IMR-90 (cell line): ENCODE results near the gene ZNF644. TPM values are rescaled to one million over a fixed set of nuclear protein-coding genes. Genes with fewer than 3 reads are reported as not detected.

Source experiments
- ATAC-seq: fragments of 200-7000 bp; cut with Tn5 transposase; 2 replicates; pipeline ENCODE4 v1.9.1; 2020; ENCODE audit warnings: low read depth, mild to moderate bottlenecking, moderate library complexity
- BruUV-seq: library from RNA; stranded (reverse); fragments of 400-500 nt; replicated peaks from 2 replicates; lab custom pipeline; 2021; lab: Mats Ljungman, UMichigan
- CTCF ChIA-PET: fragments of 300-600 bp; formaldehyde crosslinking; extraction: SDS; loops from one replicate; lab custom pipeline; 2021; ENCODE audit warnings: antibody characterized with exemption; lab: Yijun Ruan, JAX
- POLR2A ChIA-PET: fragments of 300-600 bp; sonication (Branson Sonifier 250); formaldehyde crosslinking; loops from one replicate; lab custom pipeline; 2022; ENCODE audit warnings: antibody characterized with exemption; ENCODE audit not compliant: unreplicated experiment; lab: Charles Lee
- DNase-seq: peaks from one replicate; pipeline ENCODE4 v3.0.0; 2013
- H2AFZ ChIP-seq: replicated peaks from 2 replicates; pipeline ENCODE3; 2013; ENCODE audit warnings: low read length, mild to moderate bottlenecking; ENCODE audit not compliant: poor library complexity
- H2AK5ac ChIP-seq: 2 replicates; pipeline ENCODE4 v1.6.1; 2013; ENCODE audit warnings: low read depth, low read length, inconsistent platforms
- H2AK9ac ChIP-seq: replicated peaks from 2 replicates; pipeline ENCODE3; 2013; ENCODE audit warnings: mild to moderate bottlenecking, low read depth, low read length, moderate library complexity; ENCODE audit not compliant: poor library complexity
- H2BK120ac ChIP-seq: 2 replicates; pipeline ENCODE4 v1.6.1; 2013; ENCODE audit warnings: low read depth, low read length, inconsistent platforms
- H2BK15ac ChIP-seq: 3 replicates; pipeline ENCODE4 v1.6.1; 2013; ENCODE audit warnings: low read depth, low read length, inconsistent platforms
- H2BK20ac ChIP-seq: 2 replicates; pipeline ENCODE4 v1.6.1; 2013; ENCODE audit warnings: low read depth, mild to moderate bottlenecking, inconsistent platforms, low read length, moderate library complexity
- H2BK5ac ChIP-seq: 2 replicates; pipeline ENCODE4 v1.6.1; 2013; ENCODE audit warnings: mild to moderate bottlenecking, low read depth, low read length, inconsistent platforms; ENCODE audit not compliant: poor library complexity, severe bottlenecking
- H3K14ac ChIP-seq: replicated peaks from 2 replicates; pipeline ENCODE4 v1.6.1; 2013; ENCODE audit warnings: low read depth, low read length, inconsistent platforms
- H3K18ac ChIP-seq: 2 replicates; pipeline ENCODE4 v1.6.1; 2013; ENCODE audit warnings: low read depth, low read length, control low read depth
- H3K23ac ChIP-seq: 2 replicates; pipeline ENCODE4 v1.6.1; 2013; ENCODE audit warnings: low read depth, low read length, inconsistent platforms
- H3K27ac ChIP-seq: 2 replicates; pipeline ENCODE4 v1.5.1; 2013; ENCODE audit warnings: mild to moderate bottlenecking, control low read depth, low read length; ENCODE audit not compliant: insufficient read depth
- H3K27me3 ChIP-seq: 2 replicates; pipeline ENCODE4 v1.6.1; 2013; ENCODE audit warnings: low read length; ENCODE audit not compliant: control insufficient read depth, insufficient read depth
- H3K36me3 ChIP-seq: 2 replicates; pipeline ENCODE4 v1.6.1; 2013; ENCODE audit warnings: low read length, mixed read lengths; ENCODE audit not compliant: control insufficient read depth, insufficient read depth
- H3K4ac ChIP-seq: 2 replicates; pipeline ENCODE4 v1.6.1; 2013; ENCODE audit warnings: low read depth, low read length, inconsistent platforms
- H3K4me1 ChIP-seq: 2 replicates; pipeline ENCODE4 v1.6.1; 2013; ENCODE audit warnings: low read length, mixed read lengths; ENCODE audit not compliant: control insufficient read depth, insufficient read depth
- H3K4me2 ChIP-seq: 2 replicates; pipeline ENCODE4 v1.6.1; 2013; ENCODE audit warnings: low read depth, mild to moderate bottlenecking, control low read depth, low read length, moderate library complexity
- H3K4me3 ChIP-seq: 2 replicates; pipeline ENCODE4 v1.5.1; 2013; ENCODE audit warnings: low read depth, mild to moderate bottlenecking, control low read depth, low read length, moderate library complexity; ENCODE audit not compliant: insufficient read depth
- H3K56ac ChIP-seq: 2 replicates; pipeline ENCODE4 v1.6.1; 2013; ENCODE audit warnings: low read length, inconsistent platforms; ENCODE audit not compliant: insufficient read depth; ENCODE audit errors: extremely low read depth
- H3K79me1 ChIP-seq, 2 experiments: 2 replicates each; pipeline ENCODE4 v1.6.1; 2013; ENCODE audit warnings: low read length in 2 of 2, inconsistent platforms in 1 of 2, low read depth in 1 of 2
- H3K9ac ChIP-seq: 2 replicates; pipeline ENCODE4 v1.6.1; 2013; ENCODE audit warnings: low read depth, low read length, control low read depth
- H3K9me1 ChIP-seq: 2 replicates; pipeline ENCODE4 v1.6.1; 2013; ENCODE audit warnings: low read length, inconsistent platforms; ENCODE audit not compliant: insufficient read depth
- H3K9me3 ChIP-seq: 2 replicates; pipeline ENCODE4 v1.6.1; 2013; ENCODE audit warnings: low read length; ENCODE audit not compliant: control insufficient read depth, insufficient read depth
- H4K20me1 ChIP-seq: 2 replicates; pipeline ENCODE4 v1.6.1; 2013; ENCODE audit warnings: low read length, inconsistent platforms; ENCODE audit not compliant: insufficient read depth
- H4K5ac ChIP-seq: 2 replicates; pipeline ENCODE4 v1.6.1; 2013; ENCODE audit warnings: mild to moderate bottlenecking, low read depth, low read length, control low read depth
- H4K8ac ChIP-seq, 2 experiments: 2 replicates each; pipeline ENCODE4 v1.6.1; 2013; ENCODE audit warnings: low read depth in 2 of 2, low read length in 2 of 2, control low read depth in 1 of 2, inconsistent platforms in 1 of 2
- H4K91ac ChIP-seq: 2 replicates; pipeline ENCODE4 v1.6.1; 2013; ENCODE audit warnings: low read depth, low read length, inconsistent platforms; ENCODE audit not compliant: insufficient read depth
- BHLHE40 ChIP-seq: fragments of 150-350 bp; IDR thresholded peaks from 2 replicates; pipeline ENCODE4 v1.6.1; 2016; ENCODE audit warnings: mild to moderate bottlenecking, low read depth, low read length
- CEBPB ChIP-seq: IDR thresholded peaks from 2 replicates; pipeline ENCODE4 v1.6.1; 2012; ENCODE audit warnings: low read depth, low read length, improper control_type of control experiment
- CHD1 ChIP-seq: IDR thresholded peaks from 2 replicates; pipeline ENCODE4 v1.6.1; 2012; ENCODE audit warnings: low read depth, low read length, improper control_type of control experiment
- CTCF ChIP-seq: conservative IDR thresholded peaks from 2 replicates; pipeline ENCODE4 v1.5.1; 2012; ENCODE audit warnings: mild to moderate bottlenecking, low read depth, low read length, improper control_type of control experiment
- FOS ChIP-seq: fragments of 150-350 bp; IDR thresholded peaks from 2 replicates; pipeline ENCODE4 v1.6.1; 2016; ENCODE audit warnings: low read depth, low read length
- MAFK ChIP-seq: IDR thresholded peaks from 2 replicates; pipeline ENCODE4 v1.6.1; 2012; ENCODE audit warnings: low read depth, low read length, improper control_type of control experiment
- MAZ ChIP-seq: IDR thresholded peaks from 2 replicates; pipeline ENCODE4 v1.6.1; 2012; ENCODE audit warnings: low read depth, mild to moderate bottlenecking, low read length, improper control_type of control experiment, moderate library complexity, borderline replicate concordance
- MXI1 ChIP-seq: IDR thresholded peaks from 2 replicates; pipeline ENCODE4 v1.6.1; 2012; ENCODE audit warnings: low read depth, mild to moderate bottlenecking, low read length, moderate library complexity, borderline replicate concordance
- POLR2A ChIP-seq: IDR thresholded peaks from 2 replicates; pipeline ENCODE4 v1.6.1; 2012; ENCODE audit warnings: mild to moderate bottlenecking, low read depth, low read length
- RAD21 ChIP-seq: IDR thresholded peaks from 2 replicates; pipeline ENCODE4 v1.6.1; 2012; ENCODE audit warnings: low read length, improper control_type of control experiment
- RCOR1 ChIP-seq: IDR thresholded peaks from 2 replicates; pipeline ENCODE4 v1.6.1; 2012; ENCODE audit warnings: mild to moderate bottlenecking, low read length, improper control_type of control experiment; ENCODE audit not compliant: insufficient replicate concordance
- SMC3 ChIP-seq: fragments of 150-350 bp; IDR thresholded peaks from 2 replicates; pipeline ENCODE4 v1.6.1; 2016; ENCODE audit warnings: low read depth, mild to moderate bottlenecking, antibody characterized with exemption, low read length, moderate library complexity
- WGBS, 2 experiments: methylation state at CpG; one replicate each; pipeline versions ENCODE4 v1.1.5 to v1.1.7; 2013; ENCODE audit warnings: missing lambda C conversion rate in 2 of 2; ENCODE audit not compliant: insufficient read length in 1 of 2; ENCODE audit errors: extremely low coverage in 2 of 2; 5-methylcytosine and 5-hydroxymethylcytosine counted together
- dilution Hi-C: fragments of 300-500 bp; cut with HindIII; formaldehyde crosslinking; loops from one replicate; pipeline ENCODE4 v1.14.3; 2018; ENCODE audit warnings: low sequenced_read_pairs; ENCODE audit not compliant: unreplicated experiment
- in situ Hi-C: fragments of 300-500 bp; cut with MboI; formaldehyde crosslinking; loops from 3 replicates; pipeline ENCODE4 v1.14.3; 2019; ENCODE audit warnings: low sequenced_read_pairs, inconsistent platforms, mixed read lengths
- intact Hi-C: fragments of 100-400 bp; cut with micrococcal nuclease; formaldehyde crosslinking; loops from 2 replicates; pipeline ENCODE4 v1.10.0; 2022
- polyA plus RNA-seq, 3 experiments: library from polyadenylated mRNA; depleted of rRNA; stranded (reverse); fragments of >200 nt; gene quantifications; 2 replicates each; pipeline ENCODE4 v1.2.3, GENCODE V29; 2012; ENCODE audit warnings: low replicate concordance in 1 of 3
- total RNA-seq: library from RNA; depleted of rRNA; stranded (reverse); fragments of >200 nt; gene quantifications from 2 replicates; pipeline ENCODE4 v1.2.3, GENCODE V29; 2012
- TF ChIP-seq, protein P1 (sequence below): fragments of 150-350 bp; IDR thresholded peaks from 2 replicates; pipeline ENCODE4 v1.6.1; 2016; ENCODE audit warnings: low read depth, mild to moderate bottlenecking, low read length, moderate library complexity, borderline replicate concordance

The ZNF644 gene
- total and polyA plus RNA-seq, 2 of the 4 experiments (the other 2 are of a cell fraction) = 9.0 to 45.3 TPM

DNA sequence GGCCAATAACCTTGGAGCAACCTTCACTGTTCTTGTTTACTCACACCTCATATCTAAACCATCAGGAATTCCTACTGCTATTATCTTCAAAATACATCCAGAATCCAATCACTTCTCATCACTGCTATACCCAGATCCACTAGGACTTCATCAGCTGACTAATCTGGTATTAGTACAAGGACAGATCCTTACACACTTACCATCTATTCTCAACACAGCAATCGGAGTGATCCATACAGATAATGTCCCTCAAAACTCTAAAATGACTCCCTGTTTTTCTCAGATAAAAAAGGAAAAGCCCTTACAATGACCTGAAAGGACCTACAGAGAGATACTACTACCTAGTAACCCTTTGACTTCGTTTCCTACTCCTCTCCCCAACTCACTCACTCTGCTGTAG lies 70.8 kb downstream of the ZNF644 start:
- Histone ChIP-seq H2BK120ac (no peak overlapping the region), H3K18ac (no peak overlapping the region), H3K4me2 (no peak overlapping the region), H3K4ac (no peak overlapping the region), H3K36me3 (no peaks in the 10 kb centered on the region; the same call in 1 of the 2 replicates), H4K5ac (no peak overlapping the region), H3K4me3 (no peak overlapping the region), H3K79me1 (peaks cover 28 to 56% of the 10 kb centered on the region in 2 experiments), H2BK20ac (no peak overlapping the region), H3K9me1 (no peaks in the 10 kb centered on the region), H4K91ac (no peak overlapping the region), H3K14ac (no peak overlapping the region), H3K27ac (no peak overlapping the region), H2AFZ (no peak overlapping the region), H3K9me3 (no peaks in the 10 kb centered on the region), H2BK15ac (no peak overlapping the region), H3K4me1 (peaks cover 2% of the 10 kb centered on the region; the same call in 1 of the 2 replicates), H2AK9ac (no peak overlapping the region), H4K20me1 (peaks cover 33% of the 10 kb centered on the region; the same call in 1 of the 2 replicates), H4K8ac (no peak overlapping the region), H3K23ac (no peak overlapping the region), H3K27me3 (no peaks in the 10 kb centered on the region), H2BK5ac (no peak overlapping the region), H3K9ac (no peak overlapping the region), H2AK5ac (no peak overlapping the region), H3K56ac (no peak overlapping the region)
- no TSS peak for BruUV-seq
- 20% methylated on average over 1 of the region's 2 CpGs; no CpG with 5 or more reads in 1 of the 2 experiments for WGBS, 2 experiments
- ATAC-seq (no peak), DNase-seq (no peak)
- dilution Hi-C loops (no loop called here), intact Hi-C loops (no loop called here), in situ Hi-C loops (loop anchor here (25.0 kb wide), 1 partner anchor 364 kb away; no protein-coding TSS in a partner anchor)
- ChIA-PET POLR2A (no interaction called here), CTCF (no interaction called here)
- no peak for TF ChIP-seq MXI1
- no peak for TF ChIP-seq CHD1
- TF ChIP-seq POLR2A = no peak
- TF ChIP-seq SMC3 = no peak
- TF ChIP-seq CTCF = no peak
- TF ChIP-seq MAZ = no peak
- TF ChIP-seq MAFK = no peak
- TF ChIP-seq RAD21 = no peak
- no peak for TF ChIP-seq FOS
- no peak for TF ChIP-seq RCOR1
- no peak for TF ChIP-seq CEBPB
- no peak for TF ChIP-seq BHLHE40
- TF ChIP-seq, protein P1, sequence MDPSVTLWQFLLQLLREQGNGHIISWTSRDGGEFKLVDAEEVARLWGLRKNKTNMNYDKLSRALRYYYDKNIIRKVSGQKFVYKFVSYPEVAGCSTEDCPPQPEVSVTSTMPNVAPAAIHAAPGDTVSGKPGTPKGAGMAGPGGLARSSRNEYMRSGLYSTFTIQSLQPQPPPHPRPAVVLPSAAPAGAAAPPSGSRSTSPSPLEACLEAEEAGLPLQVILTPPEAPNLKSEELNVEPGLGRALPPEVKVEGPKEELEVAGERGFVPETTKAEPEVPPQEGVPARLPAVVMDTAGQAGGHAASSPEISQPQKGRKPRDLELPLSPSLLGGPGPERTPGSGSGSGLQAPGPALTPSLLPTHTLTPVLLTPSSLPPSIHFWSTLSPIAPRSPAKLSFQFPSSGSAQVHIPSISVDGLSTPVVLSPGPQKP = no peak
